ENCODE measurements around the gene ARMH3. TPM values are rescaled to one million over a fixed set of nuclear protein-coding genes. Genes with fewer than 3 reads are reported as not detected.
"Not testable (repeated sequence)": the region's sequence is repeated elsewhere in the genome, so short reads cannot be mapped to it uniquely, and the experiment has no call there.

The ARMH3 gene
- total and polyA plus RNA-seq, 4 donors, result 14.7 to 23.7 (median 20.6) TPM

DNA sequence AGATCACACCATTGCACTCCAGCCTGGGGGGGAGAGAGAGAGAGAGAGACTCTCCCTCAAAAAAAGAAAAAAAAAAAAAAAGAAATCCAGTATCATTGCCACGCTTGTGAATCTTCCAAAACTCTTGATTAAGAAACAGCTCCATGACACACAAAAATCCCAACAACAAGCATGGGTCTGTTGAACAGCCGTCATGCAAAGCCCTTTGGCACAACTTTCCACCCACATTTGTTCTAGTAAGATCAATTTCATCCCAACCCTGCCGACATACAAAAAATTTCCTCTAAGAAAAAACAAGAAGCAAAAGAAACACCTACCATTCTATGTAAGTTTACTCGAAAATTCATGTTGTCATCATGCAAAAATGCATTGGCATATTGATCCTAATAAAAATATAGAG, 62.8 kb downstream of the ARMH3 start:
- TF ChIP-seq, protein P1, sequence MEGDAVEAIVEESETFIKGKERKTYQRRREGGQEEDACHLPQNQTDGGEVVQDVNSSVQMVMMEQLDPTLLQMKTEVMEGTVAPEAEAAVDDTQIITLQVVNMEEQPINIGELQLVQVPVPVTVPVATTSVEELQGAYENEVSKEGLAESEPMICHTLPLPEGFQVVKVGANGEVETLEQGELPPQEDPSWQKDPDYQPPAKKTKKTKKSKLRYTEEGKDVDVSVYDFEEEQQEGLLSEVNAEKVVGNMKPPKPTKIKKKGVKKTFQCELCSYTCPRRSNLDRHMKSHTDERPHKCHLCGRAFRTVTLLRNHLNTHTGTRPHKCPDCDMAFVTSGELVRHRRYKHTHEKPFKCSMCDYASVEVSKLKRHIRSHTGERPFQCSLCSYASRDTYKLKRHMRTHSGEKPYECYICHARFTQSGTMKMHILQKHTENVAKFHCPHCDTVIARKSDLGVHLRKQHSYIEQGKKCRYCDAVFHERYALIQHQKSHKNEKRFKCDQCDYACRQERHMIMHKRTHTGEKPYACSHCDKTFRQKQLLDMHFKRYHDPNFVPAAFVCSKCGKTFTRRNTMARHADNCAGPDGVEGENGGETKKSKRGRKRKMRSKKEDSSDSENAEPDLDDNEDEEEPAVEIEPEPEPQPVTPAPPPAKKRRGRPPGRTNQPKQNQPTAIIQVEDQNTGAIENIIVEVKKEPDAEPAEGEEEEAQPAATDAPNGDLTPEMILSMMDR (IDR thresholded peaks at IDR 0.05; ENCODE audit: control extremely low read depth, extremely low read depth), result no peak

DNA sequence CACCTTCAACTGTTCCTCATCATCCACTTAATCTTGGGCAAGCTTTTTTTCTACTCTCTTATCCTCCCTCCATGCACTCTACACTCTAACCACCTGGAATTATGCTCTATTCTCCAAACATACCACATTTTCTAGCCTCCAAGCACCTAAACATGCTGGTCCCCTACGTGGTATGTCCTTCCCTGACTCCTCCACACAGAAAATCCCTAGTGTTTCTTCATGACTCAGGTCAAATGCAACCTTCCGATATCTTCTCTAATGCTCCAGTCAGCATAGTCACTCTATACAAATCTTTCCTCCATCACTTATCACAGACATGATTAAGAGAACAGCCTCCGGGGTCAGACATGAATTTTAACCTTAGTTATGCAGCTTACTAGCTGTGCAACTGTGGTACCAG, 68.8 kb downstream of the ARMH3 start:
- Histone ChIP-seq H3K27me3 (ENCODE audit: control insufficient read depth in 3 of 3, insufficient read depth in 3 of 3, low read length in 2 of 3) (no peaks in the 10 kb centered on the region), H3K4me1 (ENCODE audit: control insufficient read depth in 5 of 5, insufficient read depth in 5 of 5, low read length in 5 of 5) (peaks cover 0 to 8% (median 3%) of the 10 kb centered on the region in 5 donors), H3K9me3 (ENCODE audit: control insufficient read depth in 4 of 4, insufficient read depth in 3 of 4, low read length in 3 of 4) (no peaks in the 10 kb centered on the region), H3K9ac (ENCODE audit: insufficient read depth in 1 of 2, low read length in 2 of 2) (no peak overlapping the region), H3K4me3 (no peak overlapping the region), H3K36me3 (ENCODE audit: control insufficient read depth in 4 of 4, insufficient read depth in 4 of 4, low read length in 4 of 4) (peaks cover 16 to 33% (median 21%) of the 10 kb centered on the region in 4 donors), H3K27ac (ENCODE audit: low read depth in 1 of 2, low read length in 1 of 2) (no peak overlapping the region)
- TF ChIP-seq, protein P1 (IDR thresholded peaks at IDR 0.05; ENCODE audit: control extremely low read depth, extremely low read depth), result no peak
- ATAC-seq (ENCODE audit: insufficient read depth, low FRiP score) (no peak), DNase-seq (no peak)
- 73 to 81% methylated on average over 3 of the region's 3 CpGs for WGBS, 2 donors

More for the DNA sequence above, 62.8 kb downstream of the ARMH3 start:
- no peak for DNase-seq
- peaks cover 0 to 10% (median 0%) of the 10 kb centered on the region in 5 donors for H3K4me1 ChIP-seq (ENCODE audit: control insufficient read depth in 5 of 5, insufficient read depth in 5 of 5, low read length in 5 of 5)
- WGBS, 2 donors, result 96 to 97% methylated on average over 4 of the region's 4 CpGs
- no peak for ATAC-seq (ENCODE audit: insufficient read depth, low FRiP score)
- H3K27ac ChIP-seq (ENCODE audit: low read depth in 1 of 2, low read length in 1 of 2), result no peak overlapping the region
- peaks cover 23 to 31% (median 27%) of the 10 kb centered on the region in 4 donors for H3K36me3 ChIP-seq (ENCODE audit: control insufficient read depth in 4 of 4, insufficient read depth in 4 of 4, low read length in 4 of 4)
- no peaks in the 10 kb centered on the region for H3K27me3 ChIP-seq (ENCODE audit: control insufficient read depth in 3 of 3, insufficient read depth in 3 of 3, low read length in 2 of 3)
- H3K9ac ChIP-seq (ENCODE audit: insufficient read depth in 1 of 2, low read length in 2 of 2), result no peak overlapping the region
- no peaks in the 10 kb centered on the region for H3K9me3 ChIP-seq (ENCODE audit: control insufficient read depth in 4 of 4, insufficient read depth in 3 of 4, low read length in 3 of 4)
- no peak overlapping the region for H3K4me3 ChIP-seq

DNA sequence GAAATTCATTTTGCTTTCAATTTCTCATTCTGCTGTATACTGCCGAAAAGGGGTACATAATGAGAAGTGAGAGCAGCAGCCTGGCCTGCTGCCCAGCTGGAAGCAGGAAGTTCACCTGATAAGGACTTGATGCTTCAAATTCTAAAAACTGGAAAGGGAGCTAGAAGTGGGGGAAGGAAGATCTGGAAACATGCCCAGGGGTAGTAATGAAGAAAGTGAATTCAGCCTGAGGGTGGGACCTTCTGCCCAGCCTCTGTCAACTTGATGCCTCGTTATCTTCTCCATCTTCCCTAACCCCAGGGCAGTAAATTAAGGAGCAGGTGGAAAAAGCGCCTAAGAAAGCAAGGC, 69.4 kb downstream of the ARMH3 start:
- H3K36me3 ChIP-seq (ENCODE audit: control insufficient read depth in 4 of 4, insufficient read depth in 4 of 4, low read length in 4 of 4), result peaks cover 11 to 28% (median 18%) of the 10 kb centered on the region in 4 donors
- WGBS, 2 donors, result 20 to 31% methylated on average over 3 of the region's 3 CpGs
- ATAC-seq (ENCODE audit: insufficient read depth, low FRiP score) (no peak), DNase-seq (peak; percentile 18 to 75 (median 33))
- peaks cover 0 to 8% (median 3%) of the 10 kb centered on the region in 5 donors for H3K4me1 ChIP-seq (ENCODE audit: control insufficient read depth in 5 of 5, insufficient read depth in 5 of 5, low read length in 5 of 5)
- H3K27ac ChIP-seq (ENCODE audit: low read depth in 1 of 2, low read length in 1 of 2), result no peak overlapping the region
- TF ChIP-seq, protein P1 (IDR thresholded peaks at IDR 0.05; ENCODE audit: control extremely low read depth, extremely low read depth), result no peak
- H3K9me3 ChIP-seq (ENCODE audit: control insufficient read depth in 4 of 4, insufficient read depth in 3 of 4, low read length in 3 of 4), result no peaks in the 10 kb centered on the region
- H3K27me3 ChIP-seq (ENCODE audit: control insufficient read depth in 3 of 3, insufficient read depth in 3 of 3, low read length in 2 of 3), result no peaks in the 10 kb centered on the region
- H3K9ac ChIP-seq (ENCODE audit: insufficient read depth in 1 of 2, low read length in 2 of 2), result no peak overlapping the region
- no peak overlapping the region for H3K4me3 ChIP-seq

DNA sequence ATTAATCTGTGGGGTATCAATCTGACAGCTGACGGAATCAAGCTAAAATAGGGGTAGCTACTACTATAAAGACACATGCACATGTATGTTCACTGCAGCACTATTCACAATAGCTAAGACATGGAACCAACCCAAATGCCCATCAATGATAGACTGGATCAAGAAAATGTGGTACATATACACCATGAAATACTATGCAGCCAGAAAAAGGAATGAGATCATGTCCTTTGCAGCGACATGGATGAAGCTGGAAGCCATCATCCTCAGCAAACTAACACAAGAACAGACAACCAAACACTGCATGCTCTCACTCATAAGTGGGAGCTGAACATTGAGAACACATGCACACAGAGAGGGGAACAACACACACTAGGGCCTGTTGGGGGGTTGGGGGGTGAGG, 75.3 kb downstream of the ARMH3 start:
- not testable (repeated sequence) for H3K27ac ChIP-seq (ENCODE audit: low read depth in 1 of 2, low read length in 1 of 2); H3K4me1 ChIP-seq (ENCODE audit: control insufficient read depth in 5 of 5, insufficient read depth in 5 of 5, low read length in 5 of 5); DNase-seq; H3K27me3 ChIP-seq (ENCODE audit: control insufficient read depth in 3 of 3, insufficient read depth in 3 of 3, low read length in 2 of 3); H3K9ac ChIP-seq (ENCODE audit: insufficient read depth in 1 of 2, low read length in 2 of 2); H3K4me3 ChIP-seq; H3K36me3 ChIP-seq (ENCODE audit: control insufficient read depth in 4 of 4, insufficient read depth in 4 of 4, low read length in 4 of 4); ATAC-seq (ENCODE audit: insufficient read depth, low FRiP score); H3K9me3 ChIP-seq (ENCODE audit: control insufficient read depth in 4 of 4, insufficient read depth in 3 of 4, low read length in 3 of 4)
- 98 to 99% methylated on average over 2 of the region's 2 CpGs for WGBS, 2 donors

Measured in lung (tissue), 12 donors.